GM18526 (cell line): ENCODE results near the gene TRIM13.

Source experiments
- POLR2A ChIP-seq: IDR thresholded peaks from 3 replicates; pipeline ENCODE4 v1.6.1; 2011; ENCODE audit not compliant: insufficient read length; ENCODE audit errors: extremely low read depth

The TRIM13 gene

GRCh38 chr13:49993111-49993510 lies 3.7 kb upstream of the TRIM13 start:
- no peak for TF ChIP-seq POLR2A

DNA sequence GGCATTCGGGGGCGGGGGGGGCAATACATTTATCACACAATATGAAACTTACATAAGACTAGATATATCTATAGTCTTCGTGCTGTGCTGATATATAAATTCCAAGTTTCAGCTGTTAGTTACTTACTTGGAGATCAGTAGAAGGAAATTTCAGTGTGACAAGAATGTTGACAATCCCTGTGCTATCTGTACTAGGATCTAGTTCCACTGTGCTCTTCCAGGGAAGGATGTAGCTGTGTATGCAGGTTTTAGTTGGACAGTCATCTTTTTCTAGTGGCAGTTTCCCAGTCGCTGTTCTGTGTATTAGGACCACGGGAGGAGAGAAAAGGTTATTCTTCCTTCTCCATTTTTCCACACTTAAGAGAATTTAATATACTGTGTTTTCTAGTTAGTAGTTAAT lies 3.2 kb upstream of the TRIM13 start:
- no peak for TF ChIP-seq POLR2A

GRCh38 chr13:49995625-49996101 lies 1.2 kb upstream of the TRIM13 start:
- TF ChIP-seq POLR2A, result peak; percentile 31

- peak; percentile 50 for TF ChIP-seq POLR2A
Observed at GRCh38 chr13:49996161-49996915, 504 bp upstream of the TRIM13 start.

DNA sequence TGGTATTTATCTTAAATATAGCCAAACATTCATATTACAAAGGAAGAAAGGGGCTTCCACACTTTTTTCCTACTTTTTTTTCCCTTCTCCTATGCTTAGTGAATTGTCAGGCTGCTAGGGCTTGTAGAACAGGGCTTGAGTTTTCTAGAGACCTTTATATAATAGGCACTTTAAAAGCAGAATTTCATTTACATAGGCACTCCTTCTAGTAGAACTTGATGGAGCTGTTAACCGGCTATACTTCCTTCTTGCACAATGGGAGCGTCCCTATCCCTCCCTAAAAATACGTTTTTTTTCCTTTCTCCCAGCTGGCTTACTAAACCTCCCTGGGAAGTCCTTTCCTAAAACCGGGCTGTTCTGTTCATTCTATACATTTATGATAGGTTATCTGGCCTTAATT lies 1.1 kb downstream of the TRIM13 start:
- TF ChIP-seq POLR2A, result no peak

DNA sequence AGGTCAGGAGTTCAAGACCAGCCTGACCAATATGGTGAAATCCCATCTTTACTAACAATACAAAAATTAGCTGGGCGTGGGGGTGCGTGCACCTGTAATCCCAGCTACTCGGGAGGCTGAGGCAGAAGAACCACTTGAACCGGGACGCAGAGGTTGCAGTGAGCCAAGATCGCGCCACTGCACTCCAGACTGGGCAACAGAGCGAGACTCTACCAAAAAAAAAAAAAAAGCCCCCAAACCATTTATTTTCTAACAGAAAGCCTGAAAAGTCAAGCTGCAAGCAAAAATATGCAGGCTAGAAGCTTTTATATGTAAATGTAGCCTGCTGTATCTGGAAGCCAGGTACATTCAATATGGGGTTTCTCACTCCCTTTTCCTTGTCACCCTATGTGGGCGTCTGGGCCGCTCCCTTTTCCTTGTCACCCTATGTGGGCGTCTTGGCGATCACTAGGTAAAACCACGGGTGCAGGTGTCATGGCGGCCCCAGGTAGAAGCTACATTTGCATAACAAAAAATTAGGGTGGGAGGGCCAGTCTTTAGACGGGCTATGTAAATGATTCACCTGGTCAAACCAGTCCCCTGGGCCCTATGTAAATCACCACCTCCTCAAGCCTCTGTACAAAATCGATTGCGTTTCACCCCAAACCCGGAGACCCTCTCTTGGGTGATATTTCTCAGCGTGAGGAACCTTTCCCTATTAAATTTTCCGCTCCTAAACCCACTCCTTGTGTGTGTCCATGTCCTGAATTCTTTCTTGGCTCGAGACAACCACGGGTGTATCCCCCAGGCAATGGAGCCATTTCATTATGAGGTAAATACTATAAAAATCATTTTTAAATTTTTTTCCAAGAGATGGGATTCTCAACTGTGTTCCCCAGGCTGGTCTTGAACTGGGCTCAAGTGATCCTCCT lies 2.1 kb downstream of the TRIM13 start:
- no peak for TF ChIP-seq POLR2A

DNA sequence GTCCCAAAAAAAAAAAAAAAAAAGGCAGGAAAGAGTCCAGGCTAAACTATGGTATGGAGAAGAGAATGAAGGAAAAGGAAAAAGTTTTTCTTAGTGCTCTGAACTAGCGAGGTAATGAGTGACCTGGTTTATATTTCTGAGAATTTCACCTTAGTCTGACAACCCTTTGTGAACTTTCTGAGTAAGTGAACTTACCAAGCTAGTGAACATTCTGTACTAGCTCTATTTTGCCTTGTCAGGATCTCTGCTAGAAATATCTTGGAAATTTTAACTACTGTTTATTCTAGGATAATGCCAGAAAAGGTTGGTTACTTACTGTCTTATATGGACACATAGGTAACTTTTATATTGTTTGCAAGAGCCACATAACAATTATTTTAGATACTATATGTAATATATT lies 4.4 kb downstream of the TRIM13 start:
- TF ChIP-seq POLR2A, result no peak

DNA sequence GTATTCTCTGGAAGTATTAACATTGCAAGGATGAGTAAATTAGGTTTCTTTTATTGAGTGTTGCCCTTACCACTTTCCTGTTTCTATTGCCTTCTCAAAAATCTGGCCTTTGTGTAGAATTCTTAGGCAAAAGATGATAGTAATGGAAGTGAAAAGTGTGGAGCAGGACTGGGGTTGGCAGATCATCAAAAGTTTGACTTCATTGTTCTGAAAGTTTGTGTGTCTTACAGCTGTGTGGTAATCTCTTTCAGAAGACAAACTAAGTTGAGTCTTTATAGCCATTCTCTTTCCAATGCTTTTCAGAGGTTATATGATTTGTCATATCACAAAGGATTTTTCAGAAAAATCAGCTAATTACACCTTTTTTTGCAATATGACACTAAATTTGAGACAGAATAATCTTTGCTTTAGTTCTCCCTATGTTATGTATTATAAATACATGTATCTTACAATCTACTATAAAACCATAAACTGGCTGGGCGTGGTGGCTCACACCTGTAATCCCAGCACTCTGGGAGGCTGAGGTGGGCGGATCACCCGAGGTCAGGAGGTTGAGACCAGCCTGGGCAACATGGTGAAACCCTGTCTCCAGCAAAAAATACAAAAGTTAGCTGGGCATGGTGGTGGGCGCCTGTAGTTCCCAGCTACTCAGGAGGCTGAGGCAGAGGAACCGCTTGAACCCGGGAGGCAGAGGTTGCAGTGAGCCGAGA lies 9.7 kb downstream of the TRIM13 start:
- no peak for TF ChIP-seq POLR2A

- TF ChIP-seq POLR2A, result no peak
Observed at GRCh38 chr13:50011461-50011860, 14.6 kb downstream of the TRIM13 start.

DNA sequence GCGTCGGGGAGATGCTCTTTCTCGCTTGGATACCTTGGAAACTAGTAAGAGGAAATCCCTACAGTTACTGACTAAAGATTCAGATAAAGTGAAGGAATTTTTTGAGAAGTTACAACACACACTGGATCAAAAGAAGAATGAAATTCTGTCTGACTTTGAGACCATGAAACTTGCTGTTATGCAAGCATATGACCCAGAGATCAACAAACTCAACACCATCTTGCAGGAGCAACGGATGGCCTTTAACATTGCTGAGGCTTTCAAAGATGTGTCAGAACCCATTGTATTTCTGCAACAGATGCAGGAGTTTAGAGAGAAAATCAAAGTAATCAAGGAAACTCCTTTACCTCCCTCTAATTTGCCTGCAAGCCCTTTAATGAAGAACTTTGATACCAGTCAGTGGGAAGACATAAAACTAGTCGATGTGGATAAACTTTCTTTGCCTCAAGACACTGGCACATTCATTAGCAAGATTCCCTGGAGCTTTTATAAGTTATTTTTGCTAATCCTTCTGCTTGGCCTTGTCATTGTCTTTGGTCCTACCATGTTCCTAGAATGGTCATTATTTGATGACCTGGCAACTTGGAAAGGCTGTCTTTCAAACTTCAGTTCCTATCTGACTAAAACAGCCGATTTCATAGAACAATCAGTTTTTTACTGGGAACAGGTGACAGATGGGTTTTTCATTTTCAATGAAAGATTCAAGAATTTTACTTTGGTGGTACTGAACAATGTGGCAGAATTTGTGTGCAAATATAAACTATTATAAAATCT lies 15.7 kb downstream of the TRIM13 start:
- no peak for TF ChIP-seq POLR2A

GRCh38 chr13:50014386-50014785 lies 17.5 kb downstream of the TRIM13 start:
- no peak for TF ChIP-seq POLR2A

- TF ChIP-seq POLR2A, result no peak
Observed at GRCh38 chr13:50015258-50015657, 18.4 kb downstream of the TRIM13 start, which contains the start of gene KCNRG. Gene KCNRG (plus strand): TSS chr13:50015444. CDS start chr13:50015494, 50 bp downstream.

DNA sequence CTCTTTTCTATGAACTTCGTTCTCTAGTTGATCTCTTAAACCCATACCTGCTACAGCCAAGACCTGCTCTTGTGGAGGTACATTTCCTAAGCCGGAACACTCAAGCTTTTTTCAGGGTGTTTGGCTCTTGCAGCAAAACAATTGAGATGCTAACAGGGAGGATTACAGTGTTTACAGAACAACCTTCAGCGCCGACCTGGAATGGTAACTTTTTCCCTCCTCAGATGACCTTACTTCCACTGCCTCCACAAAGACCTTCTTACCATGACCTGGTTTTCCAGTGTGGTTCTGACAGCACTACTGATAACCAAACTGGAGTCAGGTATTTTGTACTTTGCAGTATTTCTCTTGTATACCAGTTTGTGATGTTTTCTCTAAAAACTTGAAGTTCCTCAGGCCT lies 18.9 kb downstream of the TRIM13 start:
- no peak for TF ChIP-seq POLR2A

DNA sequence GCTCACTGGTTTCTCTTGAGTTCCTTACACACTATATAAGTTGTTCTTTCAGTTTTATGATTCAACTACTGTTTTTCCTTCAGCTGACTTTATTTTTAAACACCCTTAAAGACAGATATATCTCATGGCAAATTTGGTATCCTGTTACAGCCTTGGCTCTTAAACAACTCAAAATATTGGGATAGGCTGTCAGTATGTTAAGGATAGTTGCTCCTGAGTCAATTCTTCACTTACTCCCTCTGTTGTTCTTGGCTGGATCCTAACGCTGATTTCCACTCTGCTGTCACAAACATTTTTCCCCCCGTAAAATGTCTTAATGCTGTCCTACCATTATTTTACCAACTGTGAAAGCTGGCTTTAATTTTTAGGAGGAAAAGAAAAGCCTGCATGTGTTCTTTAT lies 19.6 kb downstream of the TRIM13 start:
- no peak for TF ChIP-seq POLR2A

DNA sequence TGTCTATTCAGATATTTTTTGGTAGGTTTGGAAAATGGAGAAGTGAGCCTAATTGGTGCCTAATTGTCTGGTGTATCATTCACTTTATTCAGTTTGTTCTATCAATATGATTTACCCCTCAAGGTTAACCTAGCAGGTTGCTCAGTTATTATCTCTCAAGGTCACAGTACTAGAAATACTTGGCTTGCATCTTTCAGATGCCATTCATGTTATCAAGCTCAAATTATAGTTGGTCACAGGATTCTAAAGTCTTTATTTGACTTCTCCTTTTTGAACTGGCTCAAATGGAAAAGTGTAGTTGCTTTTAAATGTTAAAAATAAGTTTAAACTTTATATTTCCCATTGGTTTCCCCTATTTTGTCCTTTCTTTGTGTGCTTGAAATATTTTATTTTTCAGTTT lies 21.0 kb downstream of the TRIM13 start:
- no peak for TF ChIP-seq POLR2A
